Measurements from ENCODE around the gene FXYD2. TPM values are rescaled to one million over a fixed set of nuclear protein-coding genes. Genes with fewer than 3 reads are reported as not detected.

The FXYD2 gene
- total RNA-seq, 2 experiments from 2014 or later, result 0.91 to 1.1 TPM

DNA sequence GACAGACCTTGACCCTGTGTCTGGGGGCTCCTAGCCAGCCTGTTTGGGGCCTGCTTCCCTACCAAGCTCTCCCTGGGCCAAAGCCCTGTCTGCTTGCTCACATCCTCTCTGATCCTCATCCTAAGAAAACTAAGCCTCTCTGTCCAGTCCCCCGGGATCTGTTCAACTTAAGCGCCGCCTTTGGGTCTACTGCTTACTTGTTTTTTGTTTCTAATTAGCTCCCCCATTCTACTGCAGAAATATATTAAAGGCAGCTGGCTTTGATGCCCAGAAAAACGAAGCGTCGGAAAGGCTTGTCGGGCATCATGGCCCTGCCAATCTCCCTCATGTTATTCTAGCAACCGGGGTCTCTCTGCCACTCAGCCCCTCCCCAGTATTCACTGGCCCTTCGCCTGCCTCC lies 31.0 kb downstream of the FXYD2 start:
- Mint-ChIP-seq H3K27me3 (peaks cover 34% of the 10 kb centered on the region), H3K9me3 (ENCODE audit: low read depth) (no peaks in the 10 kb centered on the region), H3K4me1 (peaks cover 17% of the 10 kb centered on the region), H3K36me3 (ENCODE audit: low read depth) (no peaks in the 10 kb centered on the region), H3K4me3 (no peak overlapping the region), H3K27ac (no peak overlapping the region)
- DNase-seq (no peak), ATAC-seq (no peak)
- intact Hi-C loops (cut with DNase I, micrococcal nuclease), result no loop called here
- ChIA-PET CTCF (interaction anchor here (0.6 to 1.1 kb wide), 5 partner anchors 10 to 260 kb away, joined by 3 to 4 read pairs (median 3); no protein-coding TSS in a partner anchor), POLR2A (no interaction called here)

DNA sequence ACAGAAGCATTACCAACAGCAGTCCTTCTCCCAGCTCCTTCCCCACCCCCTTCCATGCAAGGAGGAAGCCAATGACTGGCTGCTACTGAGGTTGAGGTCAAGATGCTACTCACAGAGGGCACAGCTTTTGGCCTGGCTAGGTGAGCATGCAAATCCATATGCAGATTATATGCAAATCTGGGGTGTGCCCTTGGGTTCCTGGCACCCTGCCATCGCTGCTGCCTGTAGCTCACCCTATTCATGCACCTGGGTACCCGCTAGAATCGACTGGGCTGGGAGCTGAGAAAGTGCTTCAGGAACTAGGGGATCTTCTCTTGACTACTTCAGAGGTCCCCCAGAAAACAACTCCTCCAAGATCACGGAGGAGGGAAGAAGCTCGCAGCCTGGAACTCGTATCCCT lies 31.6 kb downstream of the FXYD2 start:
- no peak for ATAC-seq
- H3K4me1 Mint-ChIP-seq, result peaks cover 17% of the 10 kb centered on the region
- peaks cover 30% of the 10 kb centered on the region for H3K27me3 Mint-ChIP-seq
- ChIA-PET POLR2A (no interaction called here), CTCF (interaction anchor here (0.6 to 1.1 kb wide), 6 partner anchors 9 to 261 kb away, joined by 3 to 4 read pairs (median 3); no protein-coding TSS in a partner anchor)
- DNase-seq, result no peak
- no peak overlapping the region for H3K27ac Mint-ChIP-seq
- no peak overlapping the region for H3K4me3 Mint-ChIP-seq
- no peaks in the 10 kb centered on the region for H3K36me3 Mint-ChIP-seq (ENCODE audit: low read depth)
- no peaks in the 10 kb centered on the region for H3K9me3 Mint-ChIP-seq (ENCODE audit: low read depth)
- intact Hi-C loops (cut with DNase I, micrococcal nuclease), result no loop called here

DNA sequence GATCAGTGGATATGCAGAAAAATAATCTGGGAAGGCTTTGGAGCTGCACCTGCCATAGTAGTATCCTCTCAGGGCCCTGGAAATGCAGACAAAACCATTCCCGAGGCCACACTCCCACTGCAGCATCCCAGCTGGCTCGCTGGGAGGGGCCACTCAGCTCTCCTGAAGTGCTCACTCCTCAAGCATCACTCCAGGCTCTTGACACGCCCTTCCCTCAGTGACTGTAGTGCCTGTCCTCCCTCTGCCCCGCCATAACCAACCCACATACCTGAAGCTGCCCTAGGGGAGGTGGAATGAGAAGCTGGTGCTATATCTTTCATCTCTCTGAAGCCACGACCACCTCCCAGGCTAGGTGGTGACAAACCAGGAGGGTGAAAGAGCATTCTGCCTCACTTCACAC lies 32.3 kb downstream of the FXYD2 start:
- POLR2A ChIA-PET, result no interaction called here

DNA sequence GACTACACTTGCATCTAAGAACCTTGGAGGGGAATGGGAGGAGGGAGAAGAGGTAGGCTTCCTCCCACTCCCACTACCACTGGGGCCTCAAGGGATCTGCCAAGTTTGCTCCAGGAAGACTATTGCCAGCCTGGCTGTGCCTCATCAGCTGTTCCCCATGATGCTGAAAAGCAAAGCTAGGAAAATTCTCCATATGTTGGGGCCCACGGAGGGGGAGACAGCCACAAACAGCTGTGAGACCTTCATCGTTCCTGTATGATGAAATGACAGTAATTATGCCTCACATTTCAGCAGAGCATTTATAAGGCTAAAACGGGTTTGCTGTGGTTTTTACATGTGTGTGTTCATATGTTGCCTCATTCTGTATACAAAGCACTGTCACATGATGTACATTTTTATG lies 34.3 kb downstream of the FXYD2 start:
- intact Hi-C loops (cut with DNase I, micrococcal nuclease), result no loop called here
- Mint-ChIP-seq H3K9me3 (ENCODE audit: low read depth) (no peaks in the 10 kb centered on the region), H3K27me3 (peaks cover 21% of the 10 kb centered on the region), H3K4me3 (no peak overlapping the region), H3K36me3 (ENCODE audit: low read depth) (no peaks in the 10 kb centered on the region), H3K27ac (no peak overlapping the region), H3K4me1 (peaks cover 3% of the 10 kb centered on the region)
- no peak for ATAC-seq
- DNase-seq, result no peak
- CTCF ChIA-PET, result interaction anchor here (1.6 kb wide), 1 partner anchor 364 kb away, joined by 4 read pairs; no protein-coding TSS in a partner anchor
- POLR2A ChIA-PET, result no interaction called here

More for the DNA sequence above, 32.3 kb downstream of the FXYD2 start:
- intact Hi-C loops (cut with DNase I, micrococcal nuclease), result no loop called here
- Mint-ChIP-seq H3K36me3 (ENCODE audit: low read depth) (no peaks in the 10 kb centered on the region), H3K9me3 (ENCODE audit: low read depth) (no peaks in the 10 kb centered on the region), H3K27me3 (peaks cover 29% of the 10 kb centered on the region), H3K27ac (no peak overlapping the region), H3K4me1 (peaks cover 14% of the 10 kb centered on the region), H3K4me3 (no peak overlapping the region)
- DNase-seq (no peak), ATAC-seq (no peak)
- CTCF ChIA-PET, result interaction anchor here (0.7 to 1.1 kb wide), 2 partner anchors 17 to 23 kb away, joined by 3 to 5 read pairs; no protein-coding TSS in a partner anchor

DNA sequence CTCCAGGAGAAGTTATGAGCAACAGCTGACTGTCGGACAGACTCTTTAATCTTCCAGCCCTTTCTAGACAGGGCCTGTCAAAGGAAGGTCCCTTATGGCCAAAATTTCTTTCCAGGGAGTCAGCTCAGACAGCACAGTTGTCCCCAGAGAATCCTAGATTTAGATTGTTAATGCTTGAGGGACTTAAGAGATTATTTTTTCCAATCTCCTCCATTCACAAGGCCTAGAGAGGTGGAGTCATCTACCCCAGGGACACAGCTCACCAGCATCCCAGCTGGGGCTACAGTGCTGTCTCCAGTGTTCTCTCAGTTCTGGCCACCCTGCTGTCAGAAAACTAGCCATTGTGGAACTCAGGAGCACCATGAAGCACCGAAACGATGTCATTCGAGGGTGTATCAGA lies 35.3 kb downstream of the FXYD2 start:
- CTCF ChIA-PET, result interaction anchor here (1.1 to 1.6 kb wide), 2 partner anchors 17 to 363 kb away, joined by 4 read pairs; no protein-coding TSS in a partner anchor
- Mint-ChIP-seq H3K27me3 (peaks cover 17% of the 10 kb centered on the region), H3K9me3 (ENCODE audit: low read depth) (no peaks in the 10 kb centered on the region), H3K4me1 (no peaks in the 10 kb centered on the region), H3K36me3 (ENCODE audit: low read depth) (no peaks in the 10 kb centered on the region), H3K27ac (no peak overlapping the region), H3K4me3 (no peak overlapping the region)
- DNase-seq (no peak), ATAC-seq (no peak)
- POLR2A ChIA-PET, result no interaction called here
- intact Hi-C loops (cut with DNase I, micrococcal nuclease), result no loop called here

DNA sequence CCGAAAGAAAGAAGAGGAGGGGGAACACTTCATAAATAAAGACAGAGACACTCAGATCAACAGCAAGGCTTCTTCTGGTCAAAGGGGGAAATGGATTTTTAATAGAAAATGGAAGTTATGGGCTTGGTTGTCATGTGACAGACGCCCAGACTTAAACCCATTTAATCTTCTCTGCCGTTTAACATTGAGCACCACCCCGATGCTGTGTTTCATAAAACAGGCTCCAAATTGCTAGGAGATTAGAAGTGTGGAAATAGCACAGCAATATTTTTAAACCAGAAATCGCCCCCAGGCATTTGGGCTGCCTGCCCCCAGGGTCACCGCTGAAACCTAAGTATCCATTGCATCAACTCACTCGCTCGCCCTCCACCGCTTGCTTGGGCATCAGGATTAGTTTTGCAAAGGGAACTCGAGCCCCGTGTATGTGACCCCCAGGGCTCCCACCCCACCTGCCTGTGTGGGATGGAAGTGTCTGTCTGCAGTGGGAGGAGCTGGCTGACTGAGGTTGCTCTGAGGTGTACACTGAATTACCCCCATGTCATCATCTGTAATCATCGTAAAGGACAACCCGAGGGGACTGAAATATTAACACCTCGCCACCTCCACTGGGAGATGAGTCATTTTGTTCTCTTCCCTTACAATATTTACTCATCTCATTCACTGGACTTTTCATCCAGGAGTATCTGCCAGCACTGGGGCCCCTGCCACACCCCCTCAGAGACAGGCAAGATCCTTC lies 38.2 kb downstream of the FXYD2 start:
- ChIA-PET CTCF (interaction anchor here (1.9 kb wide), 1 partner anchor 21 kb away, joined by 8 read pairs; no protein-coding TSS in a partner anchor), POLR2A (interaction anchor here (0.9 kb wide), 1 partner anchor 21 kb away, joined by 3 read pairs; no protein-coding TSS in a partner anchor)
- intact Hi-C loops (cut with DNase I, micrococcal nuclease), result no loop called here
- peaks cover 13% of the 10 kb centered on the region for H3K27me3 Mint-ChIP-seq
- no peak for ATAC-seq
- H3K36me3 Mint-ChIP-seq (ENCODE audit: low read depth), result no peaks in the 10 kb centered on the region
- H3K27ac Mint-ChIP-seq, result no peak overlapping the region
- H3K9me3 Mint-ChIP-seq (ENCODE audit: low read depth), result no peaks in the 10 kb centered on the region
- no peaks in the 10 kb centered on the region for H3K4me1 Mint-ChIP-seq
- no peak overlapping the region for H3K4me3 Mint-ChIP-seq
- DNase-seq, result no peak

DNA sequence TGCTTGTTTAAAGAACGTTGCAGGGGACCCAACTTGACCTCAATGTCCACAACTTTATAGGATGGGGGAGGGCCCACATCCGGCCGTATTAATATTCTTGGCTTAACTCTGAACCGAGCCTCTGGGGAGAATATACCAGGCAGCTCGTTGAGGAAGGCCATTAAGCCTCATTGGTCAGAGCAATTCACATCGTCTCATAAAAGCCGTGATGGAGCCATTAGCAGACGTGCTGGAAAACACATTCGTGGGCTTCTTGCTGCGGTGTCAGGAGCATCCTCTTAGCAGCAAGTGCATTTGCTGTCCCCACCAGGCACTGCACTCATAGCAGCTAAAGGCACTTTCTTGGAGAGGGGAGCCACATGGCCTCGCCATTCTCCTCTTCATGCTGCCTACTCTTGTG lies 42.4 kb downstream of the FXYD2 start:
- Mint-ChIP-seq H3K27me3 (peaks cover 10% of the 10 kb centered on the region), H3K4me1 (no peaks in the 10 kb centered on the region), H3K9me3 (ENCODE audit: low read depth) (no peaks in the 10 kb centered on the region), H3K36me3 (ENCODE audit: low read depth) (no peaks in the 10 kb centered on the region), H3K27ac (no peak overlapping the region), H3K4me3 (no peak overlapping the region)
- CTCF ChIA-PET, result no interaction called here
- intact Hi-C loops (cut with DNase I, micrococcal nuclease), result no loop called here
- ATAC-seq (no peak), DNase-seq (no peak)
- POLR2A ChIA-PET, result no interaction called here

DNA sequence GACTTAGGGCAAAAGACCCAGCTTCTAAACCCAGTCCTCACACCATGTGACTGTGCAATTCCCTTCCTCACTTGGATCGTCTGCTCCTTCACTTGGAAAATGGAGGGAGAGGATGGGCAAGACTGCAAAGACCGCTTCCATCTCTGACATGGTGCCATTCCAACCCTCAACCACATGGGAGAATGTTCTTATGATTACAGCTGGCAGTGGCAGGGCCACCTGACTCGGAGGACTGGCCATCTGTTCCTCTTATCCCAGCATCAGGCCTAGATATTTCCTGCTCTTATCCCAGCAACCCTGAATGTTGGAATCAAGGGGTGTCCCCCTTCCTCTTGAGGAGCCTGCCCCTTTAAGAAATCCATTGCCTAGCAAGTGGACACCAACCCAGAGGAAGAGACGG lies 42.9 kb downstream of the FXYD2 start:
- ChIA-PET CTCF (no interaction called here), POLR2A (no interaction called here)
- peaks cover 12% of the 10 kb centered on the region for H3K27me3 Mint-ChIP-seq
- H3K4me1 Mint-ChIP-seq, result no peaks in the 10 kb centered on the region
- H3K9me3 Mint-ChIP-seq (ENCODE audit: low read depth), result no peaks in the 10 kb centered on the region
- intact Hi-C loops (cut with DNase I, micrococcal nuclease), result no loop called here
- H3K27ac Mint-ChIP-seq, result no peak overlapping the region
- ATAC-seq, result no peak
- no peak for DNase-seq
- no peak overlapping the region for H3K4me3 Mint-ChIP-seq
- H3K36me3 Mint-ChIP-seq (ENCODE audit: low read depth), result no peaks in the 10 kb centered on the region

DNA sequence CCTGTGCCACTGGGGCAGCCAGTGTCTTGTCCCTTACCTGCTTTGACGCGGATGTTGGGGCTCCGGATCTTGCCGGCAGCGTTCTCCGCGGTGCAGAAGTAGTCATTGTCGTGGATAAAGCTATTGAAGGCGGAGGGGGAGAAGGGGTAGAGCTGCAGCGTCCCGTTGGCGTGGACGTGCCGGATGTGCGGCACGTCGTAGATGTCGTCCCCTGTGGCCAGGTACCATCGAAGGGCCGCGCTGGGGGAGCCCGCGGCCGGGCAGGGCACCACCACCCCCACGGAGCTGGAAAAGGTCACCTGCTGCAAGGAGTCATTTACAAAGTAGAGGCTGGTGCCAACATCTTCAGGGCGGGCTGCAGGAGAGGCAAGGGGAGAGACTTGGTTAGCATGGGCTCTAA lies 44.1 kb downstream of the FXYD2 start:
- Mint-ChIP-seq H3K27me3 (peaks cover 17% of the 10 kb centered on the region), H3K36me3 (ENCODE audit: low read depth) (no peaks in the 10 kb centered on the region), H3K4me3 (no peak overlapping the region), H3K9me3 (ENCODE audit: low read depth) (no peaks in the 10 kb centered on the region), H3K27ac (no peak overlapping the region), H3K4me1 (no peaks in the 10 kb centered on the region)
- CTCF ChIA-PET, result no interaction called here
- DNase-seq (no peak), ATAC-seq (no peak)
- intact Hi-C loops (cut with DNase I, micrococcal nuclease), result no loop called here
- POLR2A ChIA-PET, result no interaction called here

DNA sequence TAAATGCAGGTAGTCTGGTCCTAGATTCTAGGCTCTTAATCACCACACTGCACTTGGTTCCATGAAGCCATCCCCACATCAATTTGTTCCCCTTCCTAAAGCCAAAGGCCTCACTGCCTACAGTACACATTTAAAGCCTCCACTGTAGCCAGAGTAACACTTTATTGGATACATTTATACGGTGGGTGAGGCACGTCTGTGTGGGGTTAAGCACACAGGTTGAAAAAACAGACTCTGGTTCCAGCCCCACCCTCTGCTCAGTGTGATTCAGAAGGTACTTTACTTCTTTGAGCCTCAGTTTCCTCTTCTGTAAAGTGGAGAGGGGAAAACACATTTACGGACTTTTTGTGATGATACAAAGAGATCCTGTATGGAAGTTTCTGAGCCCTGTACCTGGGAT lies 50.0 kb downstream of the FXYD2 start:
- ChIA-PET POLR2A (no interaction called here), CTCF (no interaction called here)
- Mint-ChIP-seq H3K27ac (no peak overlapping the region), H3K4me1 (no peaks in the 10 kb centered on the region), H3K9me3 (ENCODE audit: low read depth) (no peaks in the 10 kb centered on the region), H3K36me3 (ENCODE audit: low read depth) (no peaks in the 10 kb centered on the region), H3K4me3 (no peak overlapping the region), H3K27me3 (peaks cover 7% of the 10 kb centered on the region)
- intact Hi-C loops (cut with DNase I, micrococcal nuclease), result no loop called here
- ATAC-seq (no peak), DNase-seq (no peak)

DNA sequence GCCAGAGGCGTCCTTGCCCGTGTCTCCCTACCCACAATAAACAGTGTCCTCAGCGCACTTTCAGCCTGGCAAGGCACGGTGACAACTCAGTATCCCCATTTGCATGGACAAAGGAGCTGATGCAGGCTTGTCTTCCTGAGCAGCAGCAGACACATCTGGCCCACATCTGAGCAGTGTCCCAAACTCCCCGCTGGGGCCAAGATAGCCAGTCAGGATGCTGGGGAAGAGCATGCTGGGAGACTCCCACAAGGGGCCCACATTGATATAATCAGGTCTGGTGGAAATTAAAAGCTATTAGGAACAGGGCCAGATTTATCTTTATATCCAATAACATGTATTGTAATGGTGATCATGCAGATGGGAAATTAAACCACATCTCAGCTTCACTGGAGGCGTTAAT lies 52.2 kb downstream of the FXYD2 start:
- Mint-ChIP-seq H3K36me3 (ENCODE audit: low read depth) (no peaks in the 10 kb centered on the region), H3K4me1 (no peaks in the 10 kb centered on the region), H3K27ac (no peak overlapping the region), H3K4me3 (no peak overlapping the region), H3K9me3 (ENCODE audit: low read depth) (no peaks in the 10 kb centered on the region), H3K27me3 (peaks cover 7% of the 10 kb centered on the region)
- ATAC-seq (no peak), DNase-seq (no peak)
- POLR2A ChIA-PET, result no interaction called here
- intact Hi-C loops (cut with DNase I, micrococcal nuclease), result no loop called here
- CTCF ChIA-PET, result interaction anchor here (0.8 to 1.1 kb wide), 2 partner anchors 136 to 399 kb away, joined by 3 to 4 read pairs; no protein-coding TSS in a partner anchor

DNA sequence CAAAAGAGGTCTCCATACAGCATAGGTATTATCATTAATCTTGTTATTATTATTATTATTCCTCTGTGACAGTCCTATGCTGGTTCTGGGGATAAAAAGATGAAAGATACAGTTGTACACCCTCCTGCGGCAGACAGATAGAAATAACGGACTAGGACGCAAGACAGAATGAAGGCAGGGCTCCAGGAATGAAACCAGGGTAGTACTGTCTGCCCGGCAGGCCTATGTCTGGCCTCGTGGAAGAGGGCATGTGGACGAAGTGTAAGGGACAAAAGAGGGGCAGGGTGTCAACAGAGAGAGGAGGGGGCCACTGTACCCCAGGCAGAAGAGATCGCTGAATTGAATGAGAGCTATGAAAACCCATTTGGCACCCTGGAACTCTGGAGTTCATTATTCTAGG lies 52.7 kb downstream of the FXYD2 start:
- no peaks in the 10 kb centered on the region for H3K4me1 Mint-ChIP-seq
- peaks cover 5% of the 10 kb centered on the region for H3K27me3 Mint-ChIP-seq
- no peaks in the 10 kb centered on the region for H3K36me3 Mint-ChIP-seq (ENCODE audit: low read depth)
- no peak overlapping the region for H3K4me3 Mint-ChIP-seq
- H3K27ac Mint-ChIP-seq, result no peak overlapping the region
- ATAC-seq, result no peak
- no peak for DNase-seq
- ChIA-PET POLR2A (no interaction called here), CTCF (interaction anchor here (0.8 to 1.1 kb wide), 2 partner anchors 136 to 400 kb away, joined by 3 to 4 read pairs; no protein-coding TSS in a partner anchor)
- no peaks in the 10 kb centered on the region for H3K9me3 Mint-ChIP-seq (ENCODE audit: low read depth)
- intact Hi-C loops (cut with DNase I, micrococcal nuclease), result no loop called here
